Stimulated activated naive CD4-positive, alpha-beta T cell (primary cell): ENCODE measurements around the gene ARL2.
"Not testable (repeated sequence)": the region's sequence is repeated elsewhere in the genome, so short reads cannot be mapped to it uniquely, and the experiment has no call there.

Experiments used
- DNase-seq, 6 experiments: peaks; one replicate each; lab custom pipeline; 2025; lab: John Stamatoyannopoulos, UW

The ARL2 gene

GRCh38 chr11:65008016-65008415, 5.9 kb upstream of the ARL2 start:
- no peak for DNase-seq

GRCh38 chr11:65008873-65009272, 5.1 kb upstream of the ARL2 start:
- no peak for DNase-seq

- DNase-seq = peak; percentile 83 to 92 (median 90)
Measured at GRCh38 chr11:65013130-65013887, 651 bp upstream of the ARL2 start.

GRCh38 chr11:65014726-65015227, 817 bp downstream of the ARL2 start:
- DNase-seq = peak in 1 of 6 experiments; percentile 3

GRCh38 chr11:65016705-65017104, 2.7 kb downstream of the ARL2 start:
- DNase-seq = no peak

DNA sequence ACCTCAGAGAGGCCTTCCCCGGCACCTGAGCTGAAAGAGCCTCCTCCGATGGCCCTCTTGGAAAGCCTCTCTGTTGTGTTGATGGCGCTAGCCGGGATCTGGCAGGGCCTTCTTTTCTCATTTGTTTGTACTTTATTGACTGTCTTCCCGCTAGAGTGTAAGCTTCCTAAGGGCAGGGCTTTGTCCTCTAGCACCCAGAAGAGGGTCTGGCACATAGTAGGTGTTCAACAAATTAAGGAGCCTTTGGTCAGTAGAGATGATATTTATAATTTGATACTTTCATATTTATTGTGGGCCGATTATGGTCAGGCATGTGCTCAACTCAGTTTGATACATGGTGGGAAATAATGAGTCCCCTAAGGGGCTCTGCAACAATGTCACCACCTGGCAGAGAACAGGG, 4.0 kb downstream of the ARL2 start:
- DNase-seq = no peak

GRCh38 chr11:65019824-65020223, 5.9 kb downstream of the ARL2 start:
- DNase-seq = no peak

DNA sequence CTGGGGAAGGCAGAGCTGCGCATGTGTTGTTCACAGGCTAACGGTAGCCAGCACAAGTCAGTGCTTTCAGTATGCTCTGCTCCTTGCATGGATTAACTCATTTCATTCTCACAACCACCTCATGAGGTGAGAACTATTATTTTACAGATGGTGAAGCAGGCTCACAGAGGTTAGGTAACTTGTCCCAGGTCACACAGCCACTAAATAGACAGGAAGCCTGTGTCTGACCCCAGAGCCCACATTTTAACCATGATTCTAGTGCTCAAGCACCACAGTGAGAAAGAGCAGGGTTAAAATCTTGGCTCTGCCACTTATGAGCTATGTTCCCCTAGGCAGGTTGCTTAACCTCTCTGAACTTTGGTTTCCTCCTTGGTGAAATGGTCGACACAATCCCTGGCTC, 7.0 kb downstream of the ARL2 start:
- no peak for DNase-seq

GRCh38 chr11:65021509-65021908, 7.5 kb downstream of the ARL2 start:
- DNase-seq = no peak

DNA sequence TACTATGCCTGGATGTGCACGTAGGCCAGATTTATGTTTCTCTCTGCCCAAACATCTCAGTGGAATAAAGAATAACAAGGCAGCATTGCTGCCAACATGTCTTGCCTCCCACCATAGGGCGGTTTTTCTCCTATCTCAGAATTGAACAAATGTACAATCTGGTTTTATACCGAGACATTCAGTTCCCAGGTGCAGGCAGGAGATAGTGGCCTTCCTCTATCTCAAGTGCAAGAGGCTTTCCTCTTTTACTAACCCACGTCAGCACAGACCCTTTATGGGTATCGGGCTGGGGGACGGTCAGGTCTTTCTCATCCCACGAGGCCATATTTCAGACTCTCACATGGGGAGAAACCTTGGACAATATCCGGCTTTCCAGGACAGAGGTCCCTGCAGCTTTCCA, 9.5 kb downstream of the ARL2 start:
- not testable (repeated sequence) for DNase-seq

DNA sequence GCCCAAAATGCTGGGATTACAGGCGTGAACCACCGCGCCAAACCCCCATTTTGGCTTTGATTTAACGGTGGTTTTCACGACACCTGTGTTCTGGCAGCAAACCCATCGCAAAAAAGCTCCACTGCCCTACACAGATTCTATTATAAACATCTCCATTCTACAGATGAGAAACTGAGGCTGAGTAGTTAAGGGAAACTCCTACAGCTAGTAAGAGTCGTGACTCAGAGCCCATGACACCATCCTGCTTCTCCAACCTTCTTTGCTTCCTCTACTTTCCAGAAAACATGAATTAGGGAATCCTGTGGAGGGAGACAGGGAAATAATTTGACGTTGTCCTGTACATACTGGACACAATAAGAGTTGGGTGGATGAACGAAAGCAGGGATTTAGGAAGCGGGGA, 12.8 kb downstream of the ARL2 start:
- DNase-seq = peak in 1 of 6 experiments; percentile 10

DNA sequence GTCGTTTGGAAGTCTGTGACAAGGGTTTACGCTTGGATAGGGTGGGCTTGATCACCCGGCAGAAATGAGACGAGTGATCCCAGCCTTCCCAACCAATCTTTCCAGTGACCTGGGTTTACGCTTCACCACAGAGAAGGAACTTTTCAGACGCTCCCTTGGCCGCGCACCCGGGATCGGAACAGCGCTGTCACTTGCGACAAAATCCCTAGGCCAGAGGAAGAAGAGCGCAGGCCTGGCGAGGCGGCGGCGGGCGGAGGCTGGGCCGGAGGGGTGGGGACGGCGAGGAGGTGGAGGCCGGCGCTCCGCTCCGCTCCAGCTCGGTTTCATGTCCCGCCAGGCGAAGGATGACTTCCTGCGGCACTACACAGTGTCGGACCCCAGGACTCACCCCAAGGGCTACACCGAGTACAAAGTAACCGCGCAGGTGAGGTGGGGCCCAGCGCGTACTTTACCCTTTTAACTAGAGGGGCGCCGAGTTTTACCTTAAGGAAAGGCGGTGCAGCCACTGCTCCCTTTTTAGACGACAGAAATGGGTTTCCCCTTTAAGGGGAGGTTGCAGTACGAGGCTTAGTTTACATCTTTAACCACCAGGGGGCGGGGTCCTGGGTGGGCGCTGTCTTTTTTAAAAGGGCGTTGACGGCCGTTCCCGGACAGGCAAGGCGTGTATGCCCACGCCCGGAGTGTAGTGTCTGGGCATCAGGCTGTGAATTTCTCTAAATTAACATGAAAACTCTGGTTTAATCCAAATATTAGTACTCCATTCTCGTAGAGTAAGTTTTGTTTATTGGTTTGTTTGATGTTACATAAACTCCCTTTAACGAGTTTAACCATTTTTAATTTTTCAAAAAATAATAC, 13.5 kb downstream of the ARL2 start, which contains the start of gene SNX15:
SNX15 (plus strand) TSS at position 227 of the 855 bp plus-strand sequence; CDS start at position 326, 99 bp downstream.
- peak; percentile 84 to 96 (median 89) for DNase-seq

- no peak for DNase-seq
Measured at GRCh38 chr11:65032216-65032615, 18.3 kb downstream of the ARL2 start.

GRCh38 chr11:65034423-65034822, 20.5 kb downstream of the ARL2 start:
- DNase-seq = no peak

GRCh38 chr11:65035579-65035978, 21.6 kb downstream of the ARL2 start:
- no peak for DNase-seq

DNA sequence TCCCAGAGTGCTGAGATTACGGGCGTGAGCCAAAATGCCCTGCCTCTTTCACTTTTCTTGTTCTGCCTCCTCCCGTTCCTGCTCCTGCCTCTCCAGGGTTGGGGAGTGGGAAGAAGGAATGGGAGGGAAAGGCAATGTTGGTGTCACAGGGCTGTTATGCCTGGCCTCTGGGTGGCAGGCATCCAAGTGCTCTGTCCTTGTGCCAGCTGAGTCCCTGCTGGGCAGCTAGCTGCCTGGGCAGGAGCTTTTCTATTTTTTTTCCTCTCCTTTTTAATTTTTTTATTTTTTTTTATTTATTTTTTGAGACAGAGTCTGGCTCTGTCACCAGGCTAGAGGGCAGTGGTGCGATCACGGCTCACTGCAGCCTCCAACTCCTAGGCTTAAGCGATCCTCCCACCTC, 23.0 kb downstream of the ARL2 start:
- DNase-seq = no peak

DNA sequence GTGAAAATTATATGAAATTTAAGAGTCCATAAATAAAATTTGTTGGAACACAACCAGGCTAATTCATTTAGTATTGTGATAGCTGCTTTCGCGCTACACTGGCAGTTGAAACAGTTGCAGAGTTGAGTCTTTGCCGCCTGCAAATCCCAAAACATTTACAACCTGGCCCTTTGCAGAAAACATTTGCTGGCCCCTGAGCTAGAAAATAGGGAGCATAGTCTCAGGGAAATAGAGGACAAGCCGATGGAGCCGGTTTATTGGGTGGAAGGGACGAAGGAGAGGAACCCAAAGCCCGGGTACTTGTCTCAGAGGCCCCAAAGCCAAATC, 26.5 kb downstream of the ARL2 start:
- no peak for DNase-seq

- DNase-seq = peak; percentile 80 to 95 (median 90)
Measured at GRCh38 chr11:65040847-65041622, 27.1 kb downstream of the ARL2 start, which contains the start of gene SAC3D1. Gene SAC3D1, plus strand, starts transcription at chr11:65041210. Its CDS starts 83 bp downstream, at chr11:65041293.

- no peak for DNase-seq
Measured at GRCh38 chr11:65042891-65043290, 28.9 kb downstream of the ARL2 start.

DNA sequence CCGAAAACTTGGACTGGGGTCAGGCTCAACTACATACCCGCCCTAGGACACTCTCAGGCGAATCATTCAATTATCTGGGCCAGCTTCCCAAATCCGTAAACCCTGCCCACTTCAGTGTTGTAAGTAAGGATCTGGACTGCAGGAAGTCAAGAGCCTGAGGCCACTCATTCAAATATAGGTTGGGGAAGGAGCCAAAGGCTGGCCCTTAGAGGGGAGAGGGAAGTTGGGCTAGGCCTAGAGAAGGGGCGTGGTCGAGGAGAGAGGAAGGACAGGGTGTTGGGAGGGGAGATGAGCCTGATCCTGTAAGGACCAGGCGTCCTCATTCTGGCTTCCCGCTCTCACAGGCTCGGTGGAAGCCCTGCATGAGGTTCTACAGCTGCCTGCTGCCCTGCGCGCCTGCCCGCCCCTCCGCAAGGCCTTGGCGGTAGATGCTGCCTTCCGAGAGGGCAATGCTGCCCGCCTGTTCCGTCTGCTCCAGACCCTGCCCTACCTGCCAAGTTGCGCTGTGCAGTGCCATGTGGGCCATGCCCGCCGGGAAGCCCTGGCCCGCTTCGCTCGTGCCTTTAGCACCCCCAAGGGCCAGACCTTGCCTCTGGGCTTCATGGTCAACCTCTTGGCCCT, 30.0 kb downstream of the ARL2 start:
- DNase-seq = no peak

DNA sequence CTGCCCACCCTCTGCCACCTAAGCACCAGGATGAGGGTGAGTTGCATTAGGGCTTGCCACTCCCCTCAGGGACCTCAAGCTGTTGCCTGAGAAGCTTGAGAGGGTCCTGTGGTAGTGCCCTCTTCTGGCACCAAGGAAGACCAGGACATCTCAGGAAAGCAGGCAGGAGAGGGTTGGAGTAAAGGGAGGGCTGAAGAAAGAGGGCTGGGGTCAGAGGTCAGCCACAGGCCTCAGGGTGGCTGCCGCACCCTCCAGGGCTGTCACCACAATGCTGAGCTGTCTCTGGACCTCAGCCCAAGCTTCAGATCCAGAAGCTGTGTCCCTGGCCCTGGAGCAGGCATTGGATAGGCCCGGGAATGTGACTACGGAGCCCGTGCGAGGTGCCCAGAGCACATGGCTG, 31.1 kb downstream of the ARL2 start:
- no peak for DNase-seq

DNA sequence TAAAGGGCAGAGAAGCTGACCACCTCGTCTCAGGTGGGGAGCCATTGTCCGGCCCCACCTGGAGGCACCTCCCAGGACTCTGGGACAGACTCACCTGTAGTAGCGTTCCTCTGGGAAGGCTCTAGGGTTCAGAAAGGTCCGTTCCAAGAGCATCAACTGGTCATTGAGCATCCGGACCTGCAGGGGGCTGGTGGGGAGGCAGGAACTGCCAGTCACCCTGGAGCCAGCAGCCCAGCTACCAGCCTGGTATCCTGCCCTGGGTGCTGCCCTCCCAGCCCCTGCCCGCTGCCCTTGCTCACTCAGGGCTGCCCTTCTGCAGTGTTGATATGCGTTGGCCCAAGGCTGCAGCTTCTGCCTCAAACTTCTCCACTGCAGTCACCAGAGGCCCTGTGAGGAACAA, 31.8 kb downstream of the ARL2 start:
- DNase-seq = no peak
